HepG2 (cell line): ENCODE measurements around the gene TMEM220. TPM values are rescaled to one million over a fixed set of nuclear protein-coding genes. Genes with fewer than 3 reads are reported as not detected.
A peak's percentile ranks its signal among the peaks of the same experiment; 100 is the strongest.

Source experiments
- ATAC-seq: fragments of 200-7000 bp; cut with Tn5 transposase; 3 replicates; pipeline ENCODE4 v1.9.1; 2020; ENCODE audit warnings: mild to moderate bottlenecking, moderate library complexity
- BruUV-seq: library from RNA; stranded (reverse); fragments of 400-500 nt; replicated peaks from 2 replicates; lab custom pipeline; 2021; lab: Mats Ljungman, UMichigan
- CTCF ChIA-PET: fragments of 300-600 bp; formaldehyde crosslinking; extraction: SDS; loops from one replicate; lab custom pipeline; 2021; ENCODE audit warnings: low total read pairs, inconsistent platforms, low intra/inter-chr PET ratio; lab: Yijun Ruan, JAX
- POLR2A ChIA-PET: fragments of 350-600 bp; sonication (Branson Sonifier 250); formaldehyde crosslinking; loops from one replicate; lab custom pipeline; 2020; ENCODE audit warnings: antibody characterized with exemption, inconsistent platforms; lab: Yijun Ruan, JAX
- DNase-seq: peaks from one replicate; pipeline ENCODE4 v3.0.0-alpha.2; 2015; ENCODE audit warnings: low spot score
- FAIRE-seq: peaks from 3 replicates; lab custom pipeline; 2011; peaks lifted over from hg19 to GRCh38; lab: Jason Lieb, UNC
- H2AFZ ChIP-seq: one replicate; pipeline ENCODE4 v1.6.1; 2011; ENCODE audit warnings: low read length, inconsistent platforms
- H3K27ac ChIP-seq: fragments of 300-600 bp; 3 replicates; pipeline ENCODE4 v1.8.0; 2011; ENCODE audit warnings: mixed run types, mild to moderate bottlenecking, mixed read lengths, low read length, inconsistent platforms; ENCODE audit not compliant: insufficient read depth; ENCODE audit errors: extremely low read length
- H3K27me3 ChIP-seq, 2 experiments: fragments of 200-600 bp in 1 of 2; 2 replicates in 1 of 2; 3 replicates in 1 of 2; pipeline versions ENCODE4 v1.6.0 to v1.8.0; 2011; ENCODE audit warnings: low read length in 2 of 2, mild to moderate bottlenecking in 2 of 2, moderate library complexity in 2 of 2, inconsistent platforms in 1 of 2; ENCODE audit not compliant: insufficient read depth in 2 of 2, control insufficient read depth in 1 of 2
- H3K36me3 ChIP-seq, 2 experiments: fragments of 200-600 bp in 1 of 2; replicated peaks in 1 of 2; 2 replicates in 1 of 2; 3 replicates in 1 of 2; pipeline versions ENCODE4 v1.5.1 to v1.8.0; 2011; ENCODE audit warnings: low read length in 2 of 2, inconsistent platforms in 1 of 2; ENCODE audit not compliant: insufficient read depth in 2 of 2, control insufficient read depth in 1 of 2
- H3K4me1 ChIP-seq: 2 replicates; pipeline ENCODE4 v1.5.1; 2012; ENCODE audit warnings: low read length, inconsistent platforms; ENCODE audit not compliant: insufficient read depth
- H3K4me2 ChIP-seq: 2 replicates; pipeline ENCODE4 v1.6.0; 2011; ENCODE audit warnings: low read depth, low read length, inconsistent platforms
- H3K4me3 ChIP-seq, 3 experiments: fragments of 200-600 bp in 1 of 3; sonication (generic), shearing (Covaris generic) in 1 of 3; replicated peaks in 1 of 3; 2 replicates each; pipeline ENCODE4 v1.5.1; 2011 to 2016; ENCODE audit warnings: low read length in 3 of 3, inconsistent platforms in 2 of 3, low read depth in 2 of 3, mild to moderate bottlenecking in 2 of 3, control low read depth in 1 of 3, mixed read lengths in 1 of 3; ENCODE audit not compliant: insufficient read depth in 1 of 3
- H3K79me2 ChIP-seq: one replicate; pipeline ENCODE4 v1.6.1; 2011; ENCODE audit warnings: low read length, inconsistent platforms; ENCODE audit not compliant: insufficient read depth
- H3K9ac ChIP-seq: 2 replicates; pipeline ENCODE4 v1.6.0; 2011; ENCODE audit warnings: mild to moderate bottlenecking, low read depth, low read length, inconsistent platforms; ENCODE audit not compliant: insufficient read depth
- H3K9me3 ChIP-seq: 2 replicates; pipeline ENCODE4 v1.5.1; 2012; ENCODE audit warnings: mild to moderate bottlenecking, low read length
- H4K20me1 ChIP-seq: 2 replicates; pipeline ENCODE4 v1.6.0; 2011; ENCODE audit warnings: inconsistent platforms, mild to moderate bottlenecking, low read length, moderate library complexity; ENCODE audit not compliant: insufficient read depth
- DNMT1 ChIP-seq: sonication (generic); formaldehyde crosslinking; IDR thresholded peaks from 2 replicates; pipeline ENCODE4 v1.5.1; 2020; ENCODE audit warnings: mild to moderate bottlenecking, missing genetic modification reagents
- GATA4 ChIP-seq: sonication (generic); IDR thresholded peaks from 2 replicates; pipeline ENCODE4 v1.6.1; 2016; ENCODE audit warnings: antibody characterized with exemption, low read depth, borderline replicate concordance
- GTF2F1 ChIP-seq: fragments of 150-350 bp; IDR thresholded peaks from 2 replicates; pipeline ENCODE4 v1.6.1; 2014; ENCODE audit warnings: low read length
- HOXA5 ChIP-seq: sonication (generic); formaldehyde crosslinking; IDR thresholded peaks from 2 replicates; pipeline ENCODE4 v1.4.0; 2020; ENCODE audit warnings: missing genetic modification reagents
- IKZF1 ChIP-seq: fragments of 450-650 bp; IDR thresholded peaks from 2 replicates; pipeline ENCODE4 v1.7.1; 2016
- MED8 ChIP-seq: sonication (generic); formaldehyde crosslinking; IDR thresholded peaks from 2 replicates; pipeline ENCODE4 v1.8.1; 2023; ENCODE audit warnings: mild to moderate bottlenecking, missing genetic modification reagents; ENCODE audit not compliant: insufficient replicate concordance
- PAF1 ChIP-seq: IDR thresholded peaks from 2 replicates; pipeline ENCODE4 v1.6.1; 2016; ENCODE audit warnings: missing genetic modification reagents, missing compliant biosample characterization
- PHF20 ChIP-seq: sonication (generic); formaldehyde crosslinking; IDR thresholded peaks from 2 replicates; pipeline ENCODE4 v1.5.0; 2020; ENCODE audit warnings: mild to moderate bottlenecking, missing genetic modification reagents
- SKI ChIP-seq: fragments of 450-650 bp; IDR thresholded peaks from one replicate; pipeline ENCODE4 v1.6.1; 2018; ENCODE audit warnings: mild to moderate bottlenecking; ENCODE audit not compliant: partially characterized antibody
- SP2 ChIP-seq: sonication (generic); formaldehyde crosslinking; IDR thresholded peaks from 2 replicates; pipeline ENCODE4 v1.5.1; 2020; ENCODE audit warnings: mild to moderate bottlenecking, missing genetic modification reagents
- SRY ChIP-seq: sonication (generic); formaldehyde crosslinking; IDR thresholded peaks from 2 replicates; pipeline ENCODE4 v1.8.0; 2022; ENCODE audit warnings: mild to moderate bottlenecking, missing genetic modification reagents
- TAF15 ChIP-seq: fragments of 200-400 bp; formaldehyde crosslinking; IDR thresholded peaks from one replicate; pipeline ENCODE4 v1.6.1; 2018; ENCODE audit warnings: mild to moderate bottlenecking, low read depth, low read length; ENCODE audit not compliant: poor library complexity, severe bottlenecking
- TBX2 ChIP-seq: sonication (generic); formaldehyde crosslinking; IDR thresholded peaks from 2 replicates; pipeline ENCODE4 v1.5.0; 2020; ENCODE audit warnings: missing genetic modification reagents, mild to moderate bottlenecking, borderline replicate concordance
- TMF1 ChIP-seq: sonication (generic); formaldehyde crosslinking; IDR thresholded peaks from 2 replicates; pipeline ENCODE4 v1.8.1; 2022; ENCODE audit warnings: low read depth, missing genetic modification reagents
- ZNF10 ChIP-seq: sonication (generic); formaldehyde crosslinking; IDR thresholded peaks from 2 replicates; pipeline ENCODE4 v1.4.0; 2020; ENCODE audit warnings: mild to moderate bottlenecking, low read depth, missing genetic modification reagents, borderline replicate concordance
- ZNF441 ChIP-seq: sonication (generic); formaldehyde crosslinking; IDR thresholded peaks from 2 replicates; pipeline ENCODE4 v1.7.0; 2021; ENCODE audit warnings: missing genetic modification reagents, borderline replicate concordance
- ZNF672 ChIP-seq: sonication (generic); formaldehyde crosslinking; IDR thresholded peaks from 2 replicates; pipeline ENCODE4 v1.8.1; 2022; ENCODE audit warnings: missing genetic modification reagents
- WGBS: methylation state at CpG from one replicate; pipeline ENCODE4 v1.1.6; 2017; ENCODE audit warnings: low lambda C conversion rate; 5-methylcytosine and 5-hydroxymethylcytosine counted together
- in situ Hi-C: cut with HindIII; loops from 2 replicates; pipeline ENCODE4 v1.10.0; 2017; ENCODE audit warnings: low pct_unique_long_range_greater_than_20kb; ENCODE audit not compliant: extremely low pct_ligation_motif_present
- intact Hi-C: fragments of 100-400 bp; cut with micrococcal nuclease; formaldehyde crosslinking; loops from one replicate; pipeline ENCODE4 v1.10.0; 2022; ENCODE audit not compliant: unreplicated experiment
- polyA plus RNA-seq, 8 experiments: library from polyadenylated mRNA; depleted of rRNA in 3 of 8; stranded (reverse) in 7 of 8; unstranded in 1 of 8; fragments of >200 nt; fragmentation: Illumina TruSeq in 4 of 8; extraction: Trizol in 4 of 8; gene quantifications; 2 replicates each; pipeline versions ENCODE4 v1.2.1 to v1.2.3, GENCODE V29; 2011 to 2016; ENCODE audit warnings: low read depth in 4 of 8, missing spikeins in 1 of 8, mixed read lengths in 1 of 8; ENCODE audit not compliant: insufficient read depth in 1 of 8
- total RNA-seq, 5 experiments: library from RNA; depleted of rRNA; stranded (reverse); fragments of >200 nt; fragmentation: Illumina TruSeq; extraction: Trizol; gene quantifications; 2 replicates each; pipeline ENCODE4 v1.2.3, GENCODE V29; 2016; ENCODE audit warnings: low read depth in 1 of 5
- TF ChIP-seq, protein P1 (sequence below): sonication (generic); formaldehyde crosslinking; IDR thresholded peaks from 2 replicates; pipeline ENCODE4 v1.8.0; 2023; ENCODE audit warnings: mild to moderate bottlenecking, missing genetic modification reagents
- TF ChIP-seq, protein P2 (sequence below): sonication (generic); formaldehyde crosslinking; IDR thresholded peaks from 2 replicates; pipeline ENCODE4 v1.8.0; 2022; ENCODE audit warnings: mild to moderate bottlenecking, missing genetic modification reagents
- TF ChIP-seq, protein P3 (sequence below): sonication (generic); formaldehyde crosslinking; IDR thresholded peaks from 2 replicates; pipeline ENCODE4 v1.4.0; 2020; ENCODE audit warnings: missing genetic modification reagents, borderline replicate concordance
- TF ChIP-seq, protein P4 (sequence below): sonication (generic); formaldehyde crosslinking; IDR thresholded peaks from 2 replicates; pipeline ENCODE4 v1.4.0; 2020; ENCODE audit warnings: missing genetic modification reagents

TMEM220 gene
- total and polyA plus RNA-seq, 2 of the 13 experiments (the other 11 are each of a cell fraction or from before 2014, with no cell fraction given) = 1.3 to 2.2 TPM

GRCh38 chr17:10737736-10738135 lies 7.9 kb upstream of the TMEM220 start (continued):
- no peak for TF ChIP-seq SP2 (CRISPR knock-in tag)

- 0% methylated on average over 6 of the region's 6 CpGs for WGBS
- ATAC-seq (peak; percentile 82), DNase-seq (peak; percentile 81), FAIRE-seq (peak; percentile 90)
- H3K4me2 ChIP-seq = 0 out of 2 replicates have a peak overlapping the region, but pooled peaks have one; percentile 4
- H2AFZ ChIP-seq = no peak overlapping the region
- POLR2A ChIA-PET = no interaction called here
- H3K27me3 ChIP-seq = peaks cover 0 to 8% of the 10 kb centered on the region in 2 experiments; a peak in 2 of 5 replicates
- no peaks in the 10 kb centered on the region for H3K9me3 ChIP-seq
- in situ Hi-C loops (loop anchor here (5.0 kb wide), 1 partner anchor 110 kb away; no protein-coding TSS in a partner anchor), intact Hi-C loops (loop anchor here (1.0 kb wide), 1 partner anchor 108 kb away; no protein-coding TSS in a partner anchor)
- H3K79me2 ChIP-seq = no peaks in the 10 kb centered on the region
- peaks cover 30% of the 10 kb centered on the region for H3K4me1 ChIP-seq
- peak overlapping the region in 1 of 3 experiments; percentile 11; a peak in 1 of 6 replicates for H3K4me3 ChIP-seq
- CTCF ChIA-PET = interaction anchor here (0.9 to 3.1 kb wide), 2 partner anchors 103 to 108 kb away, joined by 3 to 43 read pairs; no protein-coding TSS in a partner anchor
- BruUV-seq = no TSS peak
- H3K9ac ChIP-seq = no peak overlapping the region
- no peaks in the 10 kb centered on the region for H3K36me3 ChIP-seq
- no peaks in the 10 kb centered on the region for H4K20me1 ChIP-seq
- no peak overlapping the region for H3K27ac ChIP-seq
- no peak for TF ChIP-seq SRY (CRISPR knock-in tag)
- TF ChIP-seq PHF20 = no peak
- no peak for TF ChIP-seq DNMT1
- TF ChIP-seq, protein P1, sequence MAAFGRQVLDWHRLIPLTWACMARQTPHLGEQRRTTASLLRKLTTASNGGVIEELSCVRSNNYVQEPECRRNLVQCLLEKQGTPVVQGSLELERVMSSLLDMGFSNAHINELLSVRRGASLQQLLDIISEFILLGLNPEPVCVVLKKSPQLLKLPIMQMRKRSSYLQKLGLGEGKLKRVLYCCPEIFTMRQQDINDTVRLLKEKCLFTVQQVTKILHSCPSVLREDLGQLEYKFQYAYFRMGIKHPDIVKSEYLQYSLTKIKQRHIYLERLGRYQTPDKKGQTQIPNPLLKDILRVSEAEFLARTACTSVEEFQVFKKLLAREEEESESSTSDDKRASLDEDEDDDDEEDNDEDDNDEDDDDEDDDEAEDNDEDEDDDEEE (CRISPR knock-in tag) = no peak
- no peak for TF ChIP-seq PAF1 (CRISPR knock-in tag)
- TF ChIP-seq ZNF10 (CRISPR knock-in tag) = no peak
- no peak for TF ChIP-seq GATA4
- peak; percentile 58 for TF ChIP-seq SKI
- no peak for TF ChIP-seq ZNF441
- no peak for TF ChIP-seq MED8
- TF ChIP-seq TAF15 = no peak
- TF ChIP-seq GTF2F1 = no peak
- TF ChIP-seq, protein P2, sequence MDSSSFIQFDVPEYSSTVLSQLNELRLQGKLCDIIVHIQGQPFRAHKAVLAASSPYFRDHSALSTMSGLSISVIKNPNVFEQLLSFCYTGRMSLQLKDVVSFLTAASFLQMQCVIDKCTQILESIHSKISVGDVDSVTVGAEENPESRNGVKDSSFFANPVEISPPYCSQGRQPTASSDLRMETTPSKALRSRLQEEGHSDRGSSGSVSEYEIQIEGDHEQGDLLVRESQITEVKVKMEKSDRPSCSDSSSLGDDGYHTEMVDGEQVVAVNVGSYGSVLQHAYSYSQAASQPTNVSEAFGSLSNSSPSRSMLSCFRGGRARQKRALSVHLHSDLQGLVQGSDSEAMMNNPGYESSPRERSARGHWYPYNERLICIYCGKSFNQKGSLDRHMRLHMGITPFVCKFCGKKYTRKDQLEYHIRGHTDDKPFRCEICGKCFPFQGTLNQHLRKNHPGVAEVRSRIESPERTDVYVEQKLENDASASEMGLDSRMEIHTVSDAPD = no peak
- TF ChIP-seq ZNF672 = no peak
- TF ChIP-seq TBX2 (CRISPR knock-in tag) = peak; percentile 59
- no peak for TF ChIP-seq TMF1 (CRISPR knock-in tag)
- no peak for TF ChIP-seq IKZF1
- TF ChIP-seq, protein P3, sequence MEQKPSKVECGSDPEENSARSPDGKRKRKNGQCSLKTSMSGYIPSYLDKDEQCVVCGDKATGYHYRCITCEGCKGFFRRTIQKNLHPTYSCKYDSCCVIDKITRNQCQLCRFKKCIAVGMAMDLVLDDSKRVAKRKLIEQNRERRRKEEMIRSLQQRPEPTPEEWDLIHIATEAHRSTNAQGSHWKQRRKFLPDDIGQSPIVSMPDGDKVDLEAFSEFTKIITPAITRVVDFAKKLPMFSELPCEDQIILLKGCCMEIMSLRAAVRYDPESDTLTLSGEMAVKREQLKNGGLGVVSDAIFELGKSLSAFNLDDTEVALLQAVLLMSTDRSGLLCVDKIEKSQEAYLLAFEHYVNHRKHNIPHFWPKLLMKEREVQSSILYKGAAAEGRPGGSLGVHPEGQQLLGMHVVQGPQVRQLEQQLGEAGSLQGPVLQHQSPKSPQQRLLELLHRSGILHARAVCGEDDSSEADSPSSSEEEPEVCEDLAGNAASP (CRISPR knock-in tag) = no peak; the same call in 1 of the 2 replicates
- TF ChIP-seq HOXA5 (CRISPR knock-in tag) = no peak
- TF ChIP-seq, protein P4, sequence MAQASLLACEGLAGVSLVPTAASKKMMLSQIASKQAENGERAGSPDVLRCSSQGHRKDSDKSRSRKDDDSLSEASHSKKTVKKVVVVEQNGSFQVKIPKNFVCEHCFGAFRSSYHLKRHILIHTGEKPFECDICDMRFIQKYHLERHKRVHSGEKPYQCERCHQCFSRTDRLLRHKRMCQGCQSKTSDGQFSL (CRISPR knock-in tag) = no peak
Measured at GRCh38 chr17:10737168-10737622, 7.4 kb upstream of the TMEM220 start.
